ENCODE results near the gene AMN1.
"Not testable (repeated sequence)": the region's sequence is repeated elsewhere in the genome, so short reads cannot be mapped to it uniquely, and the experiment has no call there.

The AMN1 gene

GRCh38 chr12:31732926-31733548 is 4.2 kb upstream of the AMN1 start:
- peaks cover 26% of the 10 kb centered on the region for H3K4me1 ChIP-seq (ENCODE audit: low read length)
- no peak overlapping the region for H3K4me3 ChIP-seq (ENCODE audit: low read length)
- H3K27ac ChIP-seq (ENCODE audit: low read length), result no peak overlapping the region
- H3K9me3 ChIP-seq (ENCODE audit: insufficient read depth, low read length), result peaks cover 10% of the 10 kb centered on the region
- no peak overlapping the region; the same call in 1 of the 2 replicates for H3K9ac ChIP-seq (ENCODE audit: low read length)
- peak overlapping the region; percentile 48; the same call in 1 of the 2 replicates for H3K4me2 ChIP-seq (ENCODE audit: low read length)
- peaks cover 16% of the 10 kb centered on the region for H3K36me3 ChIP-seq (replicated peaks; ENCODE audit: low read depth, low read length)
- H4K20me1 ChIP-seq (ENCODE audit: insufficient read depth, low read length), result no peaks in the 10 kb centered on the region
- no peaks in the 10 kb centered on the region for H3K27me3 ChIP-seq (ENCODE audit: low read depth, low read length)
- TF ChIP-seq EZH2phosphoT487 (IDR thresholded peaks at IDR 0.05; ENCODE audit: low read depth) (no peak), CTCF (IDR thresholded peaks at IDR 0.05; ENCODE audit: low read depth, low read length) (no peak)
- H3K79me2 ChIP-seq (ENCODE audit: low read length), result peaks cover 9% of the 10 kb centered on the region
- peak overlapping the region; percentile 75; the same call in 1 of the 2 replicates for H2AFZ ChIP-seq (ENCODE audit: low read depth, low read length)

- H3K27me3 ChIP-seq (ENCODE audit: low read depth, low read length); H3K9ac ChIP-seq (ENCODE audit: low read length); H3K4me2 ChIP-seq (ENCODE audit: low read length); H4K20me1 ChIP-seq (ENCODE audit: insufficient read depth, low read length); H3K27ac ChIP-seq (ENCODE audit: low read length); H2AFZ ChIP-seq (ENCODE audit: low read depth, low read length); H3K4me3 ChIP-seq (ENCODE audit: low read length): not testable (repeated sequence)
- Histone ChIP-seq H3K4me1 (ENCODE audit: low read length) (peaks cover 26% of the 10 kb centered on the region), H3K36me3 (replicated peaks; ENCODE audit: low read depth, low read length) (peaks cover 16% of the 10 kb centered on the region), H3K9me3 (ENCODE audit: insufficient read depth, low read length) (peaks cover 10% of the 10 kb centered on the region), H3K79me2 (ENCODE audit: low read length) (peaks cover 17% of the 10 kb centered on the region)
Observed at GRCh38 chr12:31731203-31731602, 2.4 kb upstream of the AMN1 start.

- H3K9ac ChIP-seq (ENCODE audit: low read length), result peak overlapping the region; percentile 72
- no peak for TF ChIP-seq EZH2phosphoT487 (IDR thresholded peaks at IDR 0.05; ENCODE audit: low read depth)
- no peak for TF ChIP-seq CTCF (IDR thresholded peaks at IDR 0.05; ENCODE audit: low read depth, low read length)
- peak overlapping the region; percentile 91 for H3K27ac ChIP-seq (ENCODE audit: low read length)
- H2AFZ ChIP-seq (ENCODE audit: low read depth, low read length), result peak overlapping the region; percentile 67; the same call in 1 of the 2 replicates
- H3K4me3 ChIP-seq (ENCODE audit: low read length), result peak overlapping the region; percentile 78
- H3K36me3 ChIP-seq (replicated peaks; ENCODE audit: low read depth, low read length), result peaks cover 16% of the 10 kb centered on the region
- peaks cover 10% of the 10 kb centered on the region for H3K9me3 ChIP-seq (ENCODE audit: insufficient read depth, low read length)
- peaks cover 17% of the 10 kb centered on the region for H3K79me2 ChIP-seq (ENCODE audit: low read length)
- peak overlapping the region; percentile 81 for H3K4me2 ChIP-seq (ENCODE audit: low read length)
- peaks cover 26% of the 10 kb centered on the region for H3K4me1 ChIP-seq (ENCODE audit: low read length)
- H3K27me3 ChIP-seq (ENCODE audit: low read depth, low read length), result no peaks in the 10 kb centered on the region
- H4K20me1 ChIP-seq (ENCODE audit: insufficient read depth, low read length), result no peaks in the 10 kb centered on the region
Observed at GRCh38 chr12:31729705-31730104, 884 bp upstream of the AMN1 start.

GRCh38 chr12:31728289-31728916 is 418 bp downstream of the AMN1 start:
- Histone ChIP-seq H3K4me3 (ENCODE audit: low read length) (peak overlapping the region; percentile 89), H2AFZ (ENCODE audit: low read depth, low read length) (peak overlapping the region; percentile 71), H3K27me3 (ENCODE audit: low read depth, low read length) (no peaks in the 10 kb centered on the region), H3K27ac (ENCODE audit: low read length) (peak overlapping the region; percentile 91), H3K4me1 (ENCODE audit: low read length) (peaks cover 20% of the 10 kb centered on the region), H3K9me3 (ENCODE audit: insufficient read depth, low read length) (peaks cover 10% of the 10 kb centered on the region), H3K36me3 (replicated peaks; ENCODE audit: low read depth, low read length) (peaks cover 16% of the 10 kb centered on the region), H4K20me1 (ENCODE audit: insufficient read depth, low read length) (no peaks in the 10 kb centered on the region), H3K4me2 (ENCODE audit: low read length) (peak overlapping the region; percentile 92), H3K9ac (ENCODE audit: low read length) (peak overlapping the region; percentile 96), H3K79me2 (ENCODE audit: low read length) (peaks cover 21% of the 10 kb centered on the region)
- TF ChIP-seq CTCF (IDR thresholded peaks at IDR 0.05; ENCODE audit: low read depth, low read length), result no peak
- no peak for TF ChIP-seq EZH2phosphoT487 (IDR thresholded peaks at IDR 0.05; ENCODE audit: low read depth)

Measured in OCI-LY3 (cell line).